SH-SY5Y (cell line): ENCODE results near the gene FBXO9.

Experiments
- GATA2 ChIP-seq: IDR thresholded peaks from 2 replicates; pipeline ENCODE4 v1.6.1; 2011; ENCODE audit warnings: mild to moderate bottlenecking, low read depth, low read length
- GATA3 ChIP-seq: IDR thresholded peaks from 2 replicates; pipeline ENCODE4 v1.6.1; 2011; ENCODE audit warnings: low read depth, mild to moderate bottlenecking, low read length, moderate library complexity

DNA sequence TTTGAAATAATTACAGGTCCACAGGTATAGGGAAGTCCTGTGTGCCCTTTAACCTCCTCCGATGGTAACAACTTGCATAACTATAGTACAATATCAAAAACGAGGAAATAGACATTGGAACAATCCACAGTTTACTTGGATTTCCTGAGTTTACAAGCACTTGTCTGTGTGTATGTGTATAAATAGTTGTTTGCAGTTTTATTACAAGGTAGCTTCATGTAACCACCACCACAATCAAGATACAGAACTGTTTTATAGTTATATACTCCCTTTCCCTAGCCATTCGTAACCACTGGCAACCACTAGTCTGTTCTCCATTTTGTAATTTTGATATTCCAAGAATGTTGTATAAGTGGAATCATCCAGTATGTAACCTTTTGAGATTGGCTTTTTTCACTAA lies 9.1 kb downstream of the FBXO9 start:
- no peak for TF ChIP-seq GATA3
- no peak for TF ChIP-seq GATA2
